Endothelial cell of umbilical vein (primary cell): Measurements from ENCODE around the gene KCTD14. TPM values are rescaled to one million over a fixed set of nuclear protein-coding genes. Genes with fewer than 3 reads are reported as not detected.

Source experiments
- BruUV-seq: library from RNA; stranded (reverse); fragments of 400-500 nt; replicated peaks from 2 replicates; lab custom pipeline; 2021; lab: Mats Ljungman, UMichigan
- CTCF ChIA-PET: fragments of 300-600, 350-600 bp; sonication (Branson Sonifier 250); formaldehyde crosslinking; loops from one replicate; lab custom pipeline; 2021; ENCODE audit warnings: antibody characterized with exemption, inconsistent platforms; lab: Charles Lee
- POLR2A ChIA-PET: fragments of 300-600, 350-600 bp; sonication (Branson Sonifier 250); formaldehyde crosslinking; loops from one replicate; lab custom pipeline; 2021; ENCODE audit warnings: antibody characterized with exemption, inconsistent platforms; lab: Charles Lee
- DNase-seq: peaks from one replicate; pipeline ENCODE4 v3.0.0-alpha.2; 2011; ENCODE audit warnings: low read depth, low spot score
- FAIRE-seq: peaks from 2 replicates; lab custom pipeline; 2011; peaks lifted over from hg19 to GRCh38; lab: Jason Lieb, UNC
- H2AFZ ChIP-seq: 2 replicates; pipeline ENCODE4 v1.6.0; 2012; ENCODE audit warnings: low read depth, low read length, control low read depth, inconsistent platforms
- H3K27ac ChIP-seq: 2 replicates; pipeline ENCODE4 v1.5.1; 2011; ENCODE audit warnings: low read depth, mild to moderate bottlenecking, control low read depth, low read length, moderate library complexity; ENCODE audit not compliant: insufficient read depth
- H3K27me3 ChIP-seq, 2 experiments: 2 replicates each; pipeline versions ENCODE4 v1.6.0 to v1.6.1; 2011; ENCODE audit warnings: low read length in 2 of 2, mixed read lengths in 1 of 2; ENCODE audit not compliant: control insufficient read depth in 2 of 2, insufficient read depth in 2 of 2
- H3K36me3 ChIP-seq, 2 experiments: 2 replicates in 1 of 2; 3 replicates in 1 of 2; pipeline ENCODE4 v1.5.1; 2011; ENCODE audit warnings: low read length in 2 of 2, mild to moderate bottlenecking in 1 of 2, moderate library complexity in 1 of 2; ENCODE audit not compliant: control insufficient read depth in 2 of 2, insufficient read depth in 2 of 2; ENCODE audit errors: extremely low read depth in 1 of 2
- H3K4me1 ChIP-seq: 3 replicates; pipeline ENCODE4 v1.5.1; 2011; ENCODE audit warnings: mild to moderate bottlenecking, low read length; ENCODE audit not compliant: control insufficient read depth, insufficient read depth; ENCODE audit errors: extremely low read depth
- H3K4me2 ChIP-seq: 2 replicates; pipeline ENCODE4 v1.6.1; 2011; ENCODE audit warnings: low read length, control low read depth, mixed read lengths; ENCODE audit not compliant: insufficient read depth
- H3K4me3 ChIP-seq, 3 experiments: fragments of 200-600 bp in 1 of 3; sonication (generic), shearing (Covaris generic) in 1 of 3; replicated peaks in 1 of 3; 2 replicates each; pipeline ENCODE4 v1.5.1; 2011 to 2016; ENCODE audit warnings: control low read depth in 3 of 3, low read length in 3 of 3, mild to moderate bottlenecking in 2 of 3, inconsistent platforms in 1 of 3, low read depth in 1 of 3, moderate library complexity in 1 of 3; ENCODE audit not compliant: insufficient read depth in 1 of 3
- H3K79me2 ChIP-seq: 2 replicates; pipeline ENCODE4 v1.6.0; 2012; ENCODE audit warnings: low read length, inconsistent platforms; ENCODE audit not compliant: control insufficient read depth, insufficient read depth
- H3K9ac ChIP-seq: replicated peaks from 2 replicates; pipeline ENCODE3; 2011; ENCODE audit warnings: low read length, control low read depth; ENCODE audit not compliant: insufficient read depth; ENCODE audit errors: extremely low read depth
- H3K9me1 ChIP-seq: replicated peaks from 3 replicates; pipeline ENCODE4 v1.6.0; 2011; ENCODE audit warnings: mild to moderate bottlenecking, low read length; ENCODE audit not compliant: control insufficient read depth, insufficient read depth; ENCODE audit errors: extremely low read depth
- H3K9me3 ChIP-seq: replicated peaks from 2 replicates; pipeline ENCODE4 v1.5.1; 2012; ENCODE audit warnings: low read length, inconsistent platforms; ENCODE audit not compliant: control insufficient read depth, insufficient read depth
- H4K20me1 ChIP-seq: replicated peaks from 2 replicates; pipeline ENCODE3; 2011; ENCODE audit warnings: mild to moderate bottlenecking, low read length; ENCODE audit not compliant: control insufficient read depth, insufficient read depth; ENCODE audit errors: extremely low read depth
- CTCF ChIP-seq, 2 donors: IDR thresholded peaks; 1 replicate in 1 of 2; 2 replicates in 1 of 2; pipeline ENCODE4 v1.5.1; 2011; ENCODE audit warnings: low read length in 2 of 2, mild to moderate bottlenecking in 2 of 2, moderate library complexity in 2 of 2, control low read depth in 1 of 2, inconsistent platforms in 1 of 2, low read depth in 1 of 2; ENCODE audit not compliant: insufficient read depth in 1 of 2; ENCODE audit errors: extremely low read depth in 1 of 2
- GATA2 ChIP-seq: IDR thresholded peaks from 2 replicates; pipeline ENCODE4 v1.7.0; 2011; ENCODE audit warnings: low read depth, mild to moderate bottlenecking, moderate library complexity, mixed read lengths, low read length; ENCODE audit not compliant: insufficient read length, insufficient read depth
- MAX ChIP-seq: IDR thresholded peaks from 2 replicates; pipeline ENCODE4 v1.6.1; 2011; ENCODE audit not compliant: insufficient read depth, insufficient read length
- dilution Hi-C: fragments of 300-500 bp; cut with MboI; formaldehyde crosslinking; loops from one replicate; pipeline ENCODE4 v1.15.0; 2019; ENCODE audit warnings: low sequenced_read_pairs; ENCODE audit not compliant: extremely low pct_ligation_motif_present
- intact Hi-C: fragments of 100-400 bp; cut with micrococcal nuclease; formaldehyde crosslinking; loops from one replicate; pipeline ENCODE4 v1.10.0; 2022
- polyA plus RNA-seq, 4 experiments: library from polyadenylated mRNA; depleted of rRNA in 3 of 4; stranded (reverse) in 3 of 4; unstranded in 1 of 4; fragments of >200 nt; gene quantifications; 2 replicates each; pipeline versions ENCODE4 v1.2.1 to v1.2.3, GENCODE V29; 2011 to 2012; ENCODE audit warnings: missing spikeins in 1 of 4
- total RNA-seq: library from RNA; stranded (reverse); gene quantifications from 2 replicates; pipeline ENCODE4 v1.2.3, GENCODE V29; 2021

The KCTD14 gene
- total and polyA plus RNA-seq, 2 donors (not counting 3 experiments of a cell fraction or from before 2014, with no cell fraction given) = 0.57 to 1.8 TPM

GRCh38 chr11:78000193-78000592 lies 22.9 kb downstream of the KCTD14 start:
- Histone ChIP-seq H3K4me2 (no peak overlapping the region), H3K9me1 (no peaks in the 10 kb centered on the region), H3K27ac (no peak overlapping the region), H4K20me1 (no peaks in the 10 kb centered on the region), H2AFZ (no peak overlapping the region), H3K27me3 (peaks cover 0 to 2% of the 10 kb centered on the region in 2 experiments), H3K9ac (no peak overlapping the region), H3K4me1 (peaks cover 1% of the 10 kb centered on the region), H3K9me3 (no peaks in the 10 kb centered on the region), H3K36me3 (no peaks in the 10 kb centered on the region), H3K4me3 (no peak overlapping the region), H3K79me2 (no peaks in the 10 kb centered on the region)
- CTCF ChIA-PET = interaction anchor here (0.6 to 2.9 kb wide), 25 partner anchors 8 to 798 kb away, joined by 3 to 29 read pairs (median 3); partner anchors contain the start of gene NDUFC2
- POLR2A ChIA-PET = no interaction called here
- TF ChIP-seq GATA2 (peak; percentile 40), MAX (no peak), CTCF (IDR thresholded peaks at IDR 0.05; ENCODE audit: extremely low read depth in 1 of 2, insufficient read depth in 1 of 2, low read depth in 1 of 2, low read length in 2 of 2) (peak; percentile 70 to 74)
- FAIRE-seq = peak; percentile 90
- BruUV-seq = no TSS peak
- intact Hi-C loops = loop anchor here (1.0 to 2.0 kb wide), 5 partner anchors 29 to 565 kb away; partner anchors contain the start of gene RSF1
- dilution Hi-C loops = no loop called here
- DNase-seq = peak; percentile 74

GRCh38 chr11:77999446-78000030 lies 23.5 kb downstream of the KCTD14 start:
- no peak overlapping the region for H2AFZ ChIP-seq
- ChIA-PET POLR2A (no interaction called here), CTCF (interaction anchor here (0.6 to 2.9 kb wide), 26 partner anchors 9 to 798 kb away, joined by 3 to 29 read pairs (median 3); partner anchors contain the start of gene NDUFC2)
- no peaks in the 10 kb centered on the region for H3K36me3 ChIP-seq
- no peak for DNase-seq
- H3K9ac ChIP-seq = no peak overlapping the region
- no peaks in the 10 kb centered on the region for H3K27me3 ChIP-seq
- H3K4me3 ChIP-seq = no peak overlapping the region
- H3K27ac ChIP-seq = no peak overlapping the region
- H3K4me1 ChIP-seq = peaks cover 4% of the 10 kb centered on the region
- no TSS peak for BruUV-seq
- intact Hi-C loops (loop anchor here (1.0 to 2.0 kb wide), 5 partner anchors 29 to 565 kb away; partner anchors contain the start of gene RSF1), dilution Hi-C loops (no loop called here)
- no peaks in the 10 kb centered on the region for H3K9me3 ChIP-seq
- no peaks in the 10 kb centered on the region for H3K9me1 ChIP-seq
- TF ChIP-seq CTCF (IDR thresholded peaks at IDR 0.05; ENCODE audit: extremely low read depth in 1 of 2, insufficient read depth in 1 of 2, low read depth in 1 of 2, low read length in 2 of 2) = no peak
- no peaks in the 10 kb centered on the region for H4K20me1 ChIP-seq
- no peak overlapping the region for H3K4me2 ChIP-seq
- FAIRE-seq = no peak
- no peaks in the 10 kb centered on the region for H3K79me2 ChIP-seq
